Measurements from ENCODE around the gene PRDM5.

PRDM5 gene

DNA sequence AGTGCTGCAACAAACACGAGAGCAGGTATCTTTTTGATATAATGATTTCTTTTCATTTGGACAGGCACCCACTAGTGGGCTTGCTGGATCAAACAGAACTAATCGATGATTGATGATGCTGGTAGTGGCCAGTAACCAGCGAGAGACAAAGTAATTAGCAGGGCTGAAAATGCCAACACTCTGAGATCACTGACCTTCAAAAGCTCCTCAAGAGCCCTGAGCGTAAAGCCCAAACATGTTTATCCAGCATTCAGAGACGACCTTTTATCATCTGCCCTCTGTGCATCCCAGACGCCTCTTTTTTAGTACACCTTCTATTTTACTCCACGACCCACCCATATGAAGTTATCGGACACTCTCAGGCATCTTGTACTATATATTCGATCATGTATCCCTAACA is 186.2 kb downstream of the PRDM5 start:
- no peak overlapping the region for H3K4me3 ChIP-seq (ENCODE audit: low read depth, low read length)
- in situ Hi-C loops (cut with HindIII; ENCODE audit: low sequenced_read_pairs): no loop called here
- TF ChIP-seq, protein P1, sequence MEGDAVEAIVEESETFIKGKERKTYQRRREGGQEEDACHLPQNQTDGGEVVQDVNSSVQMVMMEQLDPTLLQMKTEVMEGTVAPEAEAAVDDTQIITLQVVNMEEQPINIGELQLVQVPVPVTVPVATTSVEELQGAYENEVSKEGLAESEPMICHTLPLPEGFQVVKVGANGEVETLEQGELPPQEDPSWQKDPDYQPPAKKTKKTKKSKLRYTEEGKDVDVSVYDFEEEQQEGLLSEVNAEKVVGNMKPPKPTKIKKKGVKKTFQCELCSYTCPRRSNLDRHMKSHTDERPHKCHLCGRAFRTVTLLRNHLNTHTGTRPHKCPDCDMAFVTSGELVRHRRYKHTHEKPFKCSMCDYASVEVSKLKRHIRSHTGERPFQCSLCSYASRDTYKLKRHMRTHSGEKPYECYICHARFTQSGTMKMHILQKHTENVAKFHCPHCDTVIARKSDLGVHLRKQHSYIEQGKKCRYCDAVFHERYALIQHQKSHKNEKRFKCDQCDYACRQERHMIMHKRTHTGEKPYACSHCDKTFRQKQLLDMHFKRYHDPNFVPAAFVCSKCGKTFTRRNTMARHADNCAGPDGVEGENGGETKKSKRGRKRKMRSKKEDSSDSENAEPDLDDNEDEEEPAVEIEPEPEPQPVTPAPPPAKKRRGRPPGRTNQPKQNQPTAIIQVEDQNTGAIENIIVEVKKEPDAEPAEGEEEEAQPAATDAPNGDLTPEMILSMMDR (IDR thresholded peaks at IDR 0.05; ENCODE audit: low read depth, low read length, missing control alignments): no peak
- DNase-seq (ENCODE audit: low read depth): no peak

DNA sequence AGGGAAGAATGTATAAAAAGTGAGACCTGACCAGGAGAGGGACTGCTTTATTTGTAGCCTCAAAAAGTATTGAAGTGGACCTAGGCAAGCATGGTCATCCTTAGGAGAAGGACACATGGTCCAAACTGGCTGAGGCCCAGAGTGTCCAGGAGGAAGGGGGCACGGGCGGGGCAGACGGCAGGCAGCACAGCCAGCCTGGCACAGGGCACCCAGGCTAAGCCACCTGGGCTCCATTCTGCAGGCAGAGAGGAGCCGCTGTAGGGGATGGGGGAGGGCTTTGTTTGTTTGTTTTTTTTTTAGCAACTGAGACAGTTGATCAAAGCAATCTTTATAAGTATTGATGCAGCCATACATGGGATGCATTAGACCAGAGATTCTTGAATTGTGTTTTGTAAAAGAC is 188.6 kb downstream of the PRDM5 start:
- DNase-seq (ENCODE audit: low read depth): no peak
- TF ChIP-seq, protein P1 (IDR thresholded peaks at IDR 0.05; ENCODE audit: low read depth, low read length, missing control alignments): no peak
- in situ Hi-C loops (cut with HindIII; ENCODE audit: low sequenced_read_pairs): no loop called here
- H3K4me3 ChIP-seq (ENCODE audit: low read depth, low read length): no peak overlapping the region

DNA sequence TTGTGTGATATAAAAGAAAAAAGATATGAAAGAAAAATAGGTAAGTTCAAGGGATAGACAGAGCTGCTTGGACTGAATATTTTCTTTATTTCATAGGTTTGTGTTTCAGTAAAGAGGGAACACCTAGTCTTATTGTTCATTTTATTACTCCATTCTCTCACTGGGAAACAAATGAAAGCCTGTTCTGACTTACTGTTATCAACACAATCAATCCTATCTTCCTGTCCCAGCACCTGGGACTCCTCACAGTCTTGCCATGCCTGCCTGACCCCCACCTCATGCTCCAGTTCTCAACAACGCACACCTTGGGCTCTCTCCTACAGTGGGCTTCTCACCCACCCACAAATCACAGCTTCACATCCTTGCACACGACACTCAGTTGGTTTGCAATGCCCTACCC is 189.5 kb downstream of the PRDM5 start:
- TF ChIP-seq, protein P1 (IDR thresholded peaks at IDR 0.05; ENCODE audit: low read depth, low read length, missing control alignments): no peak
- in situ Hi-C loops (cut with HindIII; ENCODE audit: low sequenced_read_pairs): no loop called here
- no peak for DNase-seq (ENCODE audit: low read depth)
- no peak overlapping the region for H3K4me3 ChIP-seq (ENCODE audit: low read depth, low read length)

DNA sequence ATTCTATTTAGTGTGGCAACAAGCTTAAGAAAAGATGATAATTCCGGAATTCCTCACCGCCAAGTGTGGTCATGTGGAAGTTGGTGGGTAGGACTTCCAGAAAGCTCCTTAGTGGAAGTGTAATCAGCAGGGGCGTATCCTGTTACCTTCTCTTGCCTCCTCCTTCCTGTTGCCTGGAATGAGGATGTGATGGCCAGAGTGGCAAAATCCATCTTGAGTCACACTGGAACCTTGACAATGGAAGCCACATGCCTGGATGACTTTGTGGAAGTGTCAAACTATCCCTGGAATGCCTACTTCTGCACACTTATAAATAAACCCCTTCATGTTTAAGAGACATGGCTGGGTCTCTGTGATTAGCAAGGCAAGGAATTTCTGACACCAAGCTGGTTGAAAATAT is 191.0 kb downstream of the PRDM5 start:
- no peak overlapping the region for H3K4me3 ChIP-seq (ENCODE audit: low read depth, low read length)
- no peak for DNase-seq (ENCODE audit: low read depth)
- in situ Hi-C loops (cut with HindIII; ENCODE audit: low sequenced_read_pairs): no loop called here
- TF ChIP-seq, protein P1 (IDR thresholded peaks at IDR 0.05; ENCODE audit: low read depth, low read length, missing control alignments): no peak

DNA sequence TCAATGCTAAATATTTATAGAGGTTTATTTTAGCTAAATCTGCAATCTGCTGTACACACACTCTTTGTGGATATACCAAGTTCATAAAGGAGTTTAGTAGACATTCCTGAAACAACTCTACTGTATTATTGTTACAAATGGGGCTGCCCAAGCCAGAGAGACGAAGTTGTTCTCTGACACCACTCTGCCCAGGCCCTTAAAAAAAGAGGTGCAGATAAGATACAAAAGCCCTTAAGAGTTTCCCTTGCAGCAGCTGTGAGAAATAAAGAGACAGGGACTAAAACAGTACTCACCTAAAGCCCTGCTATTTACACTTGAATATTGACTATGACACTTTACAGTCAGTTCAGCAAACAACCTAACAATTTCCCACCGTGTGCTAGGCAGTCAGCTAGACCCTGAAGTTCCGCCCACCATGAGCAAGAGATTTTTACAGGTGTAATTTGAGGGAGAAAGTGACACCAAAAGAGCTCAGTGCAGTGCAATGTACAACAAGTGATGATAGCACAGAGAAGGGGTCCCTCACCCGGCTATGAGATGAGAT is 191.7 kb downstream of the PRDM5 start:
- in situ Hi-C loops (cut with HindIII; ENCODE audit: low sequenced_read_pairs): no loop called here
- DNase-seq (ENCODE audit: low read depth): no peak
- H3K4me3 ChIP-seq (ENCODE audit: low read depth, low read length): no peak overlapping the region
- TF ChIP-seq, protein P1 (IDR thresholded peaks at IDR 0.05; ENCODE audit: low read depth, low read length, missing control alignments): no peak

DNA sequence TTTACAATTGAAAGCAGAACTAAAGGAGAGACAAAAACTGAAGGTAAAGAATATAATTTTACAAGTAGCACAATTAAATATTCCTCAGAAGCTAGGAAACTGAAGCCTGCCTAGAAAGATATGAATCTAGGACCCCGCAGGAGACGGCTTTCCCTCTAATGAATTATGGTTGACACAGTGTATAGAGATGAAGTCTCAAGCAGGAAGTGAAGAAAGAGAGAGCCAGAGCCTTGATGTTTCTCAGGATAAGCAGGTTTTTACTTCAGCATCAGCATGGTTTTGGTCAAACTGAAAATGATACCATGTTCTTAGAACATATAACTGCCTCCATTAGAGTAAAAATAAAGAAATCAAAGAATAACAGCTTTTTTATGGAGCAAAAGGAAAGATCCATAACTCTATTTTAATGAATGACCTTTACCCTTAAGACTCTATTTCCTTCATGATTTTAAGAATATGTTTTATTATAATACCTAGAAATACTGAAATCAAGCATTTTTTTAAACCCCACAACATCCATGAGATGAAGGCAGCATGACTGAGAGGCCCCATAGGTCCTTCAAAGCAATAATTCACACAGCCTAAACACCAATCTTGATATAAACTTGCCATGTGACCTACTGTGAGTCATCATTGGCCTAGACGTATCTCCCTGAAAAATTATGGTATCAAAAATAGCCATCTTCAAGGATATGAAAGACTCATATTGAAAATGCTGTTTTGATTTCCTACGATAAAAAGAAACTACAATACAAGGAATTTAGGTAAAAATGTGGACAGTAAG is 193.4 kb downstream of the PRDM5 start:
- in situ Hi-C loops (cut with HindIII; ENCODE audit: low sequenced_read_pairs): no loop called here
- DNase-seq (ENCODE audit: low read depth): no peak
- TF ChIP-seq, protein P1 (IDR thresholded peaks at IDR 0.05; ENCODE audit: low read depth, low read length, missing control alignments): no peak
- no peak overlapping the region for H3K4me3 ChIP-seq (ENCODE audit: low read depth, low read length)

Data from astrocyte of the cerebellum (primary cell).